IPS-NIHi11 (cell line): Measurements from ENCODE around the gene ARTN.

ENCODE experiments used
- DNase-seq: peaks from one replicate; pipeline ENCODE4 v3.0.0; 2012; ENCODE audit warnings: mixed read lengths, low spot score

The ARTN gene

GRCh38 chr1:43947061-43947873 is 13.7 kb downstream of the ARTN start:
- no peak for DNase-seq

DNA sequence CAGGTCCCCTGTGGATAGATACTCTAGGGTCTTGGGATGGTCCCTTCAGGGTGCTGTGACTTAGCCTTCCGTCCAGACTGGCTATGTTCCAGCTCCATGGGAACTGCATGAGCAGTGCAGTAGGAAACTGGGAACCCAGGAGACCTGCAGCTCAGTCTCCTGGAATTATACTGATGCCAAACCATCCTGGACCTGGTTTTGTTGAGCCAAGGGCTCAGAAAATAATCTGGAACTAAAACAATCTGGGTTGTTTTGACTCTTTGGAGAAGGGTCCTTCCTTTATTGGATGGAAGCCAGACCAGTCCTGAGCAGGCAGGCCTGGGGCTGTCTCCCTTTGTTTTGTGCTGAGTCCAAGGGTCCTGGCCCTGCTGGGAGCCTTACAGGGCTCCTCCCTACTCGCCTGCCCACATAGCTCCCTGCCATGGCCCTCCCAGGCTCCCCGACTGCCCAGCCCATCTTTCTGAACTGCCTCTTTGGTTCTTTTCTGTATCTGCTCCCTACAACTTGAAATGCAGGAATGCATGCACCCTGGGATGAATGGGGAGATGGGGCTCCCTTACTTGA is 14.4 kb downstream of the ARTN start:
- no peak for DNase-seq

DNA sequence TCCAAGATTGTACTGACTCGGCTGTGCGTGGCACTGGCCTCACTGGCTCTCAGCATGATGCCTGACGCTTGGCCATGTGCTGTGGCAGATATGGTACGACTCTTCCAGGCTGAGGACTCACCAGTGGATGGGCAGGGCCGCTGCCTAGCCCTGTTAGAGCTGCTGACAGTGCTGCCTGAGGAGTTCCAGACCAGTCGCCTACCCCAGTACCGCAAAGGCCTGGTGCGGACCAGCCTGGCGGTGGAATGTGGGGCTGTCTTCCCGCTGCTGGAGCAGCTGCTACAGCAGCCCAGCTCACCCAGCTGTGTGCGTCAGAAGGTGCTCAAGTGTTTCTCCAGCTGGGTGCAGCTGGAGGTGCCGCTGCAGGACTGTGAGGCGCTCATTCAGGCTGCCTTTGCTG is 16.1 kb downstream of the ARTN start:
- DNase-seq: no peak

DNA sequence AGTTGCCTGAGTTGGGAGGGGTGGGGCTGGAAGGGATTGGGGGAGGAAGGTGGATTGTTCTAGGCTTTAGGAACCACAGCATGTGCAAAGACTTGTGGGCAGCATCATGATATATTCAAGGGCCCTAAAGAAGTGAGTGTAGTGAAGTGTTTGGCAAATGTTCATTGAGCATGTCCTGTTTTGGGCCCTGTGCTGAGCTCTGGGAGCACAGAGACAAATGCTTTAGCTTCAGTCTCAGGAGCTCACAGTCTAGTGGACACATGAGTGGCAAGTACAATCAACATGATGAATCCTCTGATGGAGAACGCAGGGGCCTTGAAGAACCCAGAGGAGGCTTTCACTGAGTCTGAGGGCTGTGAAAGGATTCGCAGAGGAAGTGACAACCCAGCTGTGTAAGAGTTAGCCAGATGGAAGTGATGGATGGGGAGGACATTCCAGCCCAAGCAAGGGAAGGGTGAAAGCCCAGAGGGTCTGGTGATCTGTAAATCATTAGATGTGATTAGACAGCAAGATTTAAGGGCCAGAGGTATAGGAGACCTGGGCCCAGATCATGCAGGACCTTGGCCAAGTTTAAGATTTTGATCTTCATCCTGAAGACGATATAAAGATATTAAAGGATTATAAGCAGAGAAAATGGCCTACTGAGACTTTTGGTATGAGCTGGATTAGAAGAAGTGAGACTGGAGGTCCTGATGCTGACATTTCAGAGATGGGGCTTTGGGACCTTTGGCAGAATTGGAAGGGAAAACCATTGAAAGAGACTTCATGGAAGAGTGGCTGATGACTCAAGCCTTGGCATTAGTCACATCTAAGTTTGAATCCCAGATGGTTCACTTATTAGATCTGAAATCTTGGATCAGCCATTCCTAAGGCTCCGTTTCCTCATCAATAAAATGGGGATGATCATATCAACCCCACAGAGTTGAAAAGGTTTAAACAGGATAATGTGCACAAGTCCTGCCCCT is 17.7 kb downstream of the ARTN start:
- no peak for DNase-seq

GRCh38 chr1:43952731-43953346 is 19.2 kb downstream of the ARTN start:
- DNase-seq: peak; percentile 88

- DNase-seq: no peak
Measured at GRCh38 chr1:43953361-43953760, 19.8 kb downstream of the ARTN start.

DNA sequence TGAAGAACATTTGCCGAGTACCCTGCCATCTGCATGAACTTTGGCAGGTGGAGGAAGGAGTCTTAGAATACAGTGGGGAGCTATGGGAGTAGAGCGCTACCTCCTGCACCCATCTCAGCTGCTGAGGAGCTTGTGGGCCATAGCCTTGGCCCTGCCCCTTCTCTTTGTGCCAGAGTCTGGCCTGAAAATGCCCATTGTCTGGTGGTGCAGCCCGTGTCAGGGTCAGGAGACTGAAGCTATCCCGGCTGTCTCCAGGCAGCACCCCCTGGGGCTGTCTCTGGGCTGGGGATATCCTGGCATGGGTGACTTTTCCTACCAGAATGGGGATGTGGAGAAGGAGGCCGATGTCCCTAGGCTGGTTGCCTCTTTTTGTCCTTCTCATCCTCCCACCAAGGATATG is 20.4 kb downstream of the ARTN start:
- no peak for DNase-seq

- DNase-seq: no peak
Measured at GRCh38 chr1:43956234-43956633, 22.6 kb downstream of the ARTN start.

GRCh38 chr1:43957407-43958040 is 23.9 kb downstream of the ARTN start:
- no peak for DNase-seq

- DNase-seq: no peak
Measured at GRCh38 chr1:43958351-43959255, 25.0 kb downstream of the ARTN start.

DNA sequence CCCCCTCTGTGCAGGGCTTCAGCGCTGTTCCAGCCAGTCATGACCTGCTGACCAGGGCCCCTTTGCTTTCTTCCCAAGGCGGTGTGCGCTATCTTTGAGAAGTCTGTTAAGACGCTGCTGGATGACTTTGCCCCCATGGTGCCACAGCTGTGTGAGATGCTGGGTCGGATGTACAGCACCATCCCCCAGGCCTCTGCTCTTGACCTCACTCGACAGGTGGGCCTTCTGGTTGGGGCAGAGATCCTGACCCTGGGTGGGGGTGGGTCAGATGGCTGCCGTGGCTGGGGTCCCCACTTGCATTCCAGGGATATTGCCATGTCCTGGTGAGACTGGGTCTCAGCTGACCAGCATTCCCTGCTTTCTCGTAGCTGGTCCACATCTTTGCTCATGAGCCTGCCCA is 27.2 kb downstream of the ARTN start:
- DNase-seq: no peak

DNA sequence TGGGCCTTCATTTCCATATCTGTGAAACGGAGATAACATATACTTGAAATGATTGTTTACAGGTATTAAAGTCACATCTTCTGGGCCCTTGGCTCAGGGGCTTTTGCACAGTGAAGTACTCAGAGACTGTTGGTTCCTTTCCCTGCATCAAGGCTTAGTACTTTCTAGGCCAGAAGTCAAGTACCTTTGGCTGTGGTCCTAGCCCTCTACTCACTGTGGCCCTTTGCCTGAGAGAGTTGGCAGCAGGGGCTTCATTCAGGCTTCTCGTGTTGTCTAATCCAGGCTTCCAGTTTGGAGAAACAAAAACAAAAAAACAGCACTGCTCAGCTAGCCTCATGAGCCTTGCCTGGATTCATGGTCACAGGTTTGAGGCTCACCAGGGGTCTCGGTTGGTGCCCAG is 28.1 kb downstream of the ARTN start:
- no peak for DNase-seq

- DNase-seq: no peak
Measured at GRCh38 chr1:43962324-43962723, 28.7 kb downstream of the ARTN start.

GRCh38 chr1:43963006-43963405 is 29.4 kb downstream of the ARTN start:
- DNase-seq: no peak

GRCh38 chr1:43963890-43964289 is 30.3 kb downstream of the ARTN start:
- DNase-seq: no peak

- DNase-seq: no peak
Measured at GRCh38 chr1:43965316-43965715, 31.7 kb downstream of the ARTN start.

DNA sequence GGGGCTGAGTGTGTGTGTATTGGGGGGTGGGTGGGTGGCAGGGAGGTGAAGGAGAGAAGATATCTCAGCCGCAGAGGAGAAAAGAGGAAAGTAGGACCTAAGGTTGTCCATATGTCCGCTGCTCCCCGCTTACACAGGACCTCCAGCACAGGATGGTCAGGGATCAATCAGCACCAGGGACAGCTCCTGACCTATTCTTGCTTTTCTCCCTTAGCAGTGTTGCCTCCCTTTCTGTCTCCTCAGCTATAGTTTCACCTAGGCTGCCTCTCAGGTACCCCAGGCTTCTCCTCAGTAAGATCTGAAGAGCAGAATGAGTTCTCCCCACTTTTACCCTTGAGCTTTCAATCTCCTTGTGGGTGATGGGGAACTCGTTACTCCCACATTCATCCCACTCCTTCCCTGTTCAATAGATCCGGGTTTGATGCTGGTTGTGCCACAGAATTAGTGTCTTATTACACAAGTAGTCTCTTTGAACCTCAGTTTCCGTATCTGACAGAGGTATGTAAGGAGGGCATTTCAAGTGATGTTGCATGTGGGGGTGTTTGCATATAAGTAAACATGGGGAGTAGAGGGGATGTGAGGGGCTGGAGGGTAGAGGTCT is 34.8 kb downstream of the ARTN start:
- peak; percentile 82 for DNase-seq

DNA sequence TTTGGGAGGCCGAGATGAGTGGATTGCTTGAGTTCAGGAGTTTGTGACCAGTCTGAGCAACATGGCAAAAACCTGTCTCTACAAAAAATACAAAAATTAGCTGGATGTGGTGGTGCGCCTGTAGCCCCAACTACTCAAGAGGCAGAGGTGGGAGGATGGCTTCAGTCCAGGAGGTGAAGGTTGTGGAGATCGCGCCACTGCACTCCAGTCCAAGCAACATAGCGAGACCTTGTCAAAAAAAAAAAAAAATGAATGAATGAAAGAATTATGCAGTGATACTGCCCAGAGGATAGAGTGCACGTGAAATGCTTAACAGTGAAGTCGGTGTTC is 35.8 kb downstream of the ARTN start:
- no peak for DNase-seq

- DNase-seq: peak; percentile 98
Measured at GRCh38 chr1:43969746-43970466, 36.3 kb downstream of the ARTN start, which contains the start of gene DPH2. TSS of gene DPH2 (plus strand) at chr1:43970010. CDS start at chr1:43970176, 166 bp downstream.

- no peak for DNase-seq
Measured at GRCh38 chr1:43970502-43970901, 36.9 kb downstream of the ARTN start.
